NCI-H774 (cell line): Measurements from ENCODE around the gene ZNF385C.
"Not testable (repeated sequence)": the region's sequence is repeated elsewhere in the genome, so short reads cannot be mapped to it uniquely, and the experiment has no call there.

Experiments used
- DNase-seq: peaks from one replicate; lab custom pipeline; 2025; lab: John Stamatoyannopoulos, UW

Gene ZNF385C

DNA sequence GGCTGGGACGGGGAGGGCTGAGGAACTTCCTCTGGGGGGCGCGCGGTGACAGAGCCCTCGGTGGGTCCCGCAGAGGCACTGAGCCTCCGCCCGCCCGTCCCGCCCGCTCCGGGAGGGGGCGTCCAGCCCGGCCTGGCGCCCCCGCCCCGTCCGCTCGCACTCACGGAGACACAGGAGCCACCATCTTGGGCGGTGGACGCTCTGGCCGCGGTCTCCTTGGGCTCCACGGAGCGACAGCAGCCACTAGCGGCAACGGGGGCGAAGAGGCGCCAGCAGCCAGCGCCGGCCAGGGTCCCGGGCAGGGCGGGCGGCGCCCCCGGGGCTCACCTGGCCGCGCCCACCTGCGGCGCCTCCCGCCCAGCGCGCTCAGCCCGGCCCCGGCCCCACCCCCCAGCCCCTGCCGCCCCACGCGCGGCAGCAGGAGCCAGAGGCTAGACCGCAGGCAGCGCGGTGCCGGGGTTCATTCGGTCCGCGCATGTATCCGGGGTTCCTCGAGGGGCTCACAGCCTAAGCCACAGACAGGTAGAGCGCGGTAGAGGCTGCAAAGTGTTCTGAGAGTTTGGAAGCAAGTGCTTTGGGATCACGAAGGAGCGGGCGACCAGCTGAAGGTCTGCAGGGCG, 47.8 kb downstream of the ZNF385C start, which contains the start of gene C17orf113:
C17orf113 (minus strand) TSS at position 209 of the 620 bp plus-strand sequence. CDS start 7,225 bp downstream, outside the sequence.
- DNase-seq = peak; percentile 61

DNA sequence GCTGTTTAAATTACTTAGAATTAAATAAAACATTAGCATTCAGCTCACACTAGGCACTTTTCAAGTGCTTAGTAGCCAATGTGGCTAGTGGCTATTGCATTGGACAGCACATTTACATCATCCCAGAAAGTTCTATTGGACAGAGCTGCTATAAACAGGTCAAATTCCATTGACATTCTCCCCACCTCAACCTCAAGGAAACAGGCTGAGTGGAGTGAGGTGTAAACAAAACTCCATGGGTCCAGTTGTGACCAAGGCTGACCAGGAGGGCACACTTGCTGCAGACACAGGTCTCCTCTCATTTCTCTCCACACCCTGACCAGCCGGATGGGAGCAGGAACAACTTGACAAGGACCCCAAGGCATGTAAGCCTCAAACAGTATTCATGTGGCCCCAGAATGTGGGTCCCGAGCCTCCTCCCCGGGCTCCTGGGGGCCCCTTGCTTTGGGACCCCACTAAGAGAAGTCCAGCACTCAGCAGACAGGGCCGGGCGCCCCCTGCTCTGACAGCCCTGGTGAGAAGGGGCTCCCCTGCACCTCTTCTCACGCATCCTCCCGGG, 48.4 kb downstream of the ZNF385C start:
- peak; percentile 14 for DNase-seq

DNA sequence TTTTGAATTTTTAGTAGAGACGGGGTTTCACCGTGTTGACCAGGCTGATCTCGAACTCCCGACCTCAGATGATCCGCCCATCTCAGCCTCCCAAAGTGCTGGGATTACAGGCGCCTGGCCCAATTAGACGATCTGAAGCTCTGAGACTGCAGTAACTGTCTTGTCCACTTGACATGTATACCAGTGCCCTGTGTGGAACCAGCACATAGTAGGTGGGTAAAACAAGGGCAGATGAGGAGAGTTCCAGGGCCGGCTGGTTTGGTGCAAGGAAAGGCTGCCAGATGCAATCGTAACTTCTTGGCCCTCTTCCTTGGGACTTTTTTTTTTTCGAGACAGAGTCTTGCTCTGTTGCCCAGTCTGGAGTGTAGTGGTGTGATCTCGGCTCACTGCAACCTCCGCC, 50.9 kb downstream of the ZNF385C start:
- DNase-seq = no peak

DNA sequence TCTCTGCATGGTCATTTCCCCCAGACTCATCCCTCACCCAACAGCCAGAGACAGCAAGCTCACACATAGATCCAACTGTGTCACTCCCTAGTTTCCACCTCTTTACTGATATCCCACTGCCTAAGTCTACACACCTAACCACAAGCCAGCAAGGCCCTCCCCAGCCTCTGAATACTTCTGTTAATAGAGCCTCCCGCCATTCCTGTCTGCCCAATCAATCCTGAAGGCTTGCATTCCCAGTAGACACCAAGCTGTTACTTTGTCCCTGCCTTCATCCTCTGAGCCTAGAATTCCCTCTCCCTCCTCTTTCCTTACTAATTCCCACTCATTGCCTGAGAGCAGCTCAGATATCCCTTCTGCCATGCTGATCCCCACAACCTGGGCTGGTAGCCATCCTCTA, 52.6 kb downstream of the ZNF385C start:
- no peak for DNase-seq

DNA sequence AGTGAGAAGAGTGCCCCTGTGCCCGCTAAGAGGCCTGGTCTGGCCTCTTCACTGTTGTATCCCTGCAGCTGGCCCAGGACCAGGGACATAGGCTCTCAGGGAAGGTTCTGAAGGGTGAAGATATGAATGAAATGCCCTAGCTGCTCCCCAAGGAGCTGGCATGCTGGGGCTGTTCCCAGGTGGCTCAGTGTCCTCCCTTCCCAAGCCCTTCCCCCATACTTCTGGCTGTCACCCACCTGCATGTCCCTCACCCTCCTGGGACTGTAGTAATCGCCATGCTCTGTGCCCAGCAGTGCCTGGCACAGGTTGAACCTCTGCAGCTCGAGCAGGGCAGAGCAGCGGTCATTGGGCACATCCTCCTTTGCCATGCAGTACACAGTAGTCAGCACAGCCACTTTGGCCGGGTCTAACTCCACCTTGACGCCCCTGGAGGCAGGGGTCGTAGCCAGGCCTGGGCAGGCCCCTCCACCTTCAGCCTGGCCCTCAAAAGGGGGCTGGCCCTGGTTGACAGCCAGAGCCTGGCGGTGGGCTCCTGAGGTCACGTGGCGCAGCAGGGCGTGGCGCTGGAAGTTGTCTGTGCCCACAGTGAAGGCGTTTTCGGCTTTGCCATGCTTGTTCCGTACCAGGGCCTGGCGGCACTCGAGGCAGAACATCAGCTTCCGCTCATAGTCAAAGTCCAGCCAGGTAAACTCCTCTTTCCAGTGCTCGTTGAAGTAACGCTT, 55.5 kb downstream of the ZNF385C start:
- no peak for DNase-seq

DNA sequence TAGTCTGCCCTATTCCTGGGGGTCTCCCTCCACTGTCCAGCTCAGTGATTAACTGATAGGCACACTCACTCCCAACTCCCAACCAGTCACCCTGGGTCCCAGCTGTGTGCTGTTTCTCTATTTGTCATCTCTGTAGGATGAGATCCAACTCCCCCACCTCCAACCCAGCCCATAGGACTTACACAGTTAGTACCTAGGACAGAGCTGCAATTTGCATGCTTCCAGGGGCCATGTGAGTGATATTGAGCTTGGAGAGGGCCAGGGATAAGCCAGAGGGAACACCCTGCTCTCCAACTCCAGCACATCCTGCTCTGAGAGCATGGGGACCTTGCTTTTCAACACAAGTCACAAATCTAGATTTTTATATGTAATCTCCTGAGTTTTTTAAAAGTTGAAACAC, 56.7 kb downstream of the ZNF385C start:
- DNase-seq = no peak

DNA sequence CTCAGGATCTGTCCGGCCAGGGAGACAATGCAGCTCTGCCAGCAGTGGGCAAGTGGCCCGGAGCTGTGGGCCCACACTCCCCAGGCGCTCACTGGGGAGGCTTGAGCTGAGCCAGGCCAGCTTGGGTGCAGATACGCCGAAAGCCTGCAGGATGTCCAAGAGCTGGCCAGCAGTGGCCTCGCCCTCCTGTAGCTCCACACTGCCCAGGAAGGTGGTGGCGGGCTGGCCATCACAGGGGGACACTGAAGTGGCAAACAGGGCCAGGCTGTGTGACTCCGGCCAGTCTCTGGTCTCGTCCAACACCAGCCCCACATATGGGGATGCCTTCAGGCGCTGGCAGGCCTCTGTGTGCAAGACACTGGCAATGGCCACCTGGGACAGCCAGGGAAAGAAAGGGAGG, 57.5 kb downstream of the ZNF385C start:
- DNase-seq = no peak

DNA sequence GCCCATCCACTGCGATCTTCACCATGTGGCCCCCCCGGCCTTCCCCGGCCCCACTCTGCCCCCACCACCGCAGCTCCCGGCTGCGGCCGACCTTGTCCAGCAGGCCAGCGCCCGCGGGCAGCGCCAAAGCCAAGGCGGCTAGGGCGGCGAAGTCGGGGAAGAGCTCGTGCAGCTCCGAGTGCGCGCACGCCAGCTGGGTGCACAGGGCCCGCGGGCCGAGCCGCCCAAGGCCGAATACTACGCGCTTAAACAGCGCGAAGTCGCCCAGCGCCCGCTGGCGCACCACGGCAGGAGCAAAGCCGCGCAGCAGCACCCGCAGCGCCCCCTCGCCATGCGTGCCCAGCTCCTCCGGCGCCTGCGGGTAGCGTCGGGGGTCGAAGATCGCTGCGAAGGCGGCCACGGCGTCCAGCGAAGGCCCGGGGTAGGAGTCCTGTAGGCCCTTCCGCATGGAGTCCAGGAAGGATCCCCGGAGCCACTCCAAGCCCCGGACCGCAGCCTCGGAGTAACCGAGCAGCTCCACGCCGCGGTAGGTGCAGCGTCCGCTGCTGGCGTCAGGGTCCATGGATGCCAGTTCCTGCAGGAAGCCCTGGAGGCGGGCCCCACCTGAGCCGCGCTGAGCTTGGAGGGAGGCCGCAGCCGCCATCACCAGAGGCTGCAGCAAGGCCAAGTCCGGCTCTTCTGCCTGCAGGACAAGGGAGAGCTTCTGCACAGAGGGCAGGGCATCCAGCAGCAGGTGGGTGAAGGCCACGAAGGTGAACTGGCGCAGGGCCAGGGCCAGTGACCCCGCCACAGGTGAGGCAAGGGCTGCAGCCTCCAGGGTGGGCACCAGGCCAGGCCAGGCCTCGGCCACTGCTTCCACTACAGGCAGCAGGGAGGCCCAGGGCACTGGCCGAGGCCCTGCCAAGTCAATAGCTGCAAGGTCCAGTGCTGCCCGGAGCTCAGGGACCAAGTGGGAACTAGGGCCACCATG, 58.2 kb downstream of the ZNF385C start:
- no peak for DNase-seq

DNA sequence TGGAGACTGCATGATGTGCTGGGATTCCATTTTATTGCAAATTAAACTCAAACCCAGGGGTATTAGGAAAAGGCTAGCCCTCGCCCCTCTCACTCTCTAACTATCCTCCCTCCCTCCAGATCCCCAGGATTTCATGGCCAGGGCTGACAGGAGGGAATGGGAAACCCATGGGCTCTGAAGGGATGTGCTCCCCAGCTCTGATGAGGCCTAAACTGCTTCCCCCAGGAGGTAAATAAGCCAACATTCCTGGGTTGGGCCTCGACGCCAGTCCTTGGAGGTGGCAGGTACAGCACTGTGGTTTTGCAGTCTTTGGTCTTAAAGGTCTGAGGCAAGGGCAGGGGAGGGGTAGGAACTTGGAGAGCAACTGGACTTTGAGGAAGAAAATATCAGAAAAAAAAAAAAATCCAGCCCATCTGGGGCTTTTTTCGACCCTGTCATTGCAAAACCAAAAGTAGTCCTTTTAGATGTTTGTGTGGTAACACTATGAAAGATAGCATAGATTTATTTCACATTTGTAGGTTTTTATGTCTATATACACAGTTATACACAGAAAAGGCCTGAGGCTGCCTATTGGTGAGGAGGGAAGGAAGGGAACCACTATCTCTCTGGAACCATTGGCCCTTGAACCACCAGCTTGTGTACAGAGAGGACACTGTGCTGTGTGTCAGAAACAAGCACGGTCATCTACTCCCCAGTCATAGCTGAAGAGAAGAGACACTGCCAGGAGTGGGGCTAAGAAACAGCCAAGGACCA, 59.9 kb downstream of the ZNF385C start:
- DNase-seq = no peak

DNA sequence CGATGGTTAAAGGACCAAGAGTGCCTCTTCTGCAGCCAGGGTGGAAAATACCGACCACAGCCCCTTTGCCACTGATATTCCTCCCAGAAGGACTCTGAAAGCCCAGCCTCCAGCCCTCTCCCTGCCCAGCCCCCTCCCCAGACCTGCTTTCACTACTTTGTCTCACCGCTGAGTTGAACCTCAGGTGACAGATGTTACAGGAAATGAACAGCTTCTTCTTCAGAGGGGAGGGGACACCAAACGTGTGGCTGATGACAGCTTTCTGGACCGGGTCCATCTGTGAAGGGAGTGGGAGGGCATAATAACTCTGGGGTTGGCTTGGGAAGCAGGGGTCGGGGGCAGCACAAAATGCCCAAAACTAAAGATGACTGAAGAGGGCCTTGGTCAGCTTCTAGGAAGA, 64.2 kb downstream of the ZNF385C start:
- no peak for DNase-seq

DNA sequence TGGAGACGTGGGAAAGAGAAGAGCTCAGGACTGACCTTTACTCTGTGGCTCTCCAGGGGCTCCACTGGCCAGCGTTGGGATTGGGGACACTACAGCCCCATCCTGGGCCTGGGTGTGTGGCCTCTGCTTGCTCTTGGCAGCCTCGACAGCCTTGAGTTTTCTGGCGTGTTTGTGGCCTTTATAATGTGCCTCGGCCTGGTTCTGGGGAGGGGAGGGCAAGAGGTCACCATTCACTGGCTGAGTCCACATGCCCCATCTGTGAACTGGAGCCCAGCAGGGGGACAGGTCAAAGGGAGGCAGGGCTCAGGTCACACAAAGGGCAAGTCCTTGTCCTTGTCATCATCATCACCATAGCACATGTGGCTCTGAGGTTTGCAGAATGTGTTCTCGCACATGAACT, 66.7 kb downstream of the ZNF385C start:
- DNase-seq = no peak

DNA sequence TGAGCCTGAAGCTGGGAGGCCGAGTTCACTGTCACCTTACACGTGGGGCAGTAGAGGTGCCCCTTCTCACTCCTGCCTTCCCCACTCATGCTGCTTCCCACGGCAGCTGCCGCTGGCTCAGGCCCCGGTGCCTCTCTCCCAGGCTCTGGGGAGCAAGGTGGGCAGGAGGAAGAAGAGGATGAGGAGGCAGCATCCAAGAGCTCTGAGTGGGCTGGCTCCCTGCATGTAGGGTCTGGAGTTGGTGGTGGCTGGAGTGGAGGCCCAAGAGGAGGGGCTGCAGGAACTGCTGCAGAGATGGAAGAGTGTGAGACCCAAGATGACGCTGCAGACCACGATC, 69.5 kb downstream of the ZNF385C start:
- DNase-seq = no peak

DNA sequence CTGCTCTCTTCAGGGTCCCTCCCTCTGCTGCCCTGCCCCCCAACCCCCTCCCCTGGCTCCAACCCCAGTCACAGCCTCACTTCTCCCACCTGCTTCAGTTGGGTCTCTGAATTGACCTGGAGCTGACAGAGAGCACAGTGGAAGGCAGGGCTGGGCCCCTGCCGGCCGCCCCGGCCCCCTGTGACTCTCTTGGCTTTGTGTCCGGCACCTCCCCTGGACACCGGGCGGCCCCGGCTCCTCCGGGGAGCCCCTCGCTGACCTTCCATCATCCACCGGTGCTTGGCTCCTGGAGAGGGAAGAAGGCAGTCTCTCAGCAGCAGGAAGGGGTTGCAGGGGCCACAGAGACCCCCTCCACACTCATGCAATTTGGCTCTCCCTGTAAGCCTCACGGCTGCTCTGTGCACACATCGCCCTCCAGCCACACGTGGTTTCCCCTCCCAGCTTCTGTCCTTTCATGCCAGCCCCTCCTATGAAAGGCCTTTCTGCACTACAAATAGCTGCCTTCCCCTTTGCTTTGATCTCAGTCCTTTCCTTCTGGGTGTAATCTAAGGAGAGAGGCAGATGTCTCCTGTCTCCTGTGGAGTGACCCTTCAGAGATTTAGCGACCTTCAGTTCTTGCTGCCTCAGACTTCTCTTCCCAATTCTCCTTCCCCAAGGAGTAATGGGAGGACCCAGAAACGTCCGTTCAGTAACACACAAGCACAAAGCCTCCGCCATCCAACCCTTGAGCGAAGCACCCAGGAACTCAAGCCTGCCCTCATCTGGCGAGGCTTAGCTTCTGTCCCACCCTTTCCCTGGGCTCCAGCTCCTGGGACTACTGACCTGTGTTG, 70.1 kb downstream of the ZNF385C start:
- DNase-seq = no peak

DNA sequence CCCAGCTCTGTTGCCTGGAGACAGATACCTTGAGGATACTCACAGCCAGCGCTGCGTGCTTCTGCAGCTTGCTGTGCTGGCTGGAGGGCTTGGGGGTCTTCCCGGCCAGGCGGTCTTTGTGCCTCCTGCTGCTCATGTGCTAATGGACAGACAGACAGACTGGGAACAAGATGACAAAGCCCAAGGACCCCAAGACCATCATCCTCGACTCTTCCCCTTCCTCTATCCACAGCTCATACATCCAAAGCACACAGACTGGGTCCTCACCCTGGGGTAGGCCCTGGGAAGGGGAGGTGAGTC, 70.7 kb downstream of the ZNF385C start:
- DNase-seq = no peak

DNA sequence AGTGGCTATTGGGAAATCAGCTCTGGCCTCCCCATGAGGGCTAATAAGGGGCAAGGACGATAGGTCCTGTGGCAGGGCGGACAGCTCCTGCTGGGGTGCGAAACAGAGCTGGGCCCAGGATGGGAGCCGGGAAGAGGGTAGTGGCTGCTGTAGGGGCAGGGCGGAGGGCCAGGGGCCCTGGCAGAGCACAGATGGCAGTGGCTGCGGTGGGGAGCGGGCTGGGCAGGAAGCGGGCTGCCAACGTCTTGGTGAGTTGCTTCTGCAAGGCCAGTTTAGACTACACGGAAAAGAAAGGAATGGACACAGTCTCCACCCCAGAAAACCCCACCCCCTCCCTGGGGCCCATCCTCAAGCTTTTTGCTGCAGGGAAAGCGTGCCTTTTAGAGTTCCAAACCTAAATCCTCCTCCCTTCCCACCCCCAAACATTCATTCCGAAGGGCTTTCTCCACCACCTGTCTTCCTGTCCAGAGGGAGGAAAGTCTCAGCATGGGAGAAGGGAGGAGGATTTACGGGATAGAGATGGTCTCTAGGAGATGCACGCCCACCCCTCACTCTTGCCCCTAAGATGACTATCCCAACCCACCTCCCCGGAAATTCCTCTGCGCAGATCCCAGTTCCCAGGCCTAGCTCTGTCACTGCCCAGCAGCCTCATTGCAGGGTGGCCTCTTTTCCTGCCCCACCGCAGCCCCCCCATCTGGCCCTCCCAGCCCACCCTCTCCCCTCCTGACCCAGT, 71.2 kb downstream of the ZNF385C start:
- no peak for DNase-seq

DNA sequence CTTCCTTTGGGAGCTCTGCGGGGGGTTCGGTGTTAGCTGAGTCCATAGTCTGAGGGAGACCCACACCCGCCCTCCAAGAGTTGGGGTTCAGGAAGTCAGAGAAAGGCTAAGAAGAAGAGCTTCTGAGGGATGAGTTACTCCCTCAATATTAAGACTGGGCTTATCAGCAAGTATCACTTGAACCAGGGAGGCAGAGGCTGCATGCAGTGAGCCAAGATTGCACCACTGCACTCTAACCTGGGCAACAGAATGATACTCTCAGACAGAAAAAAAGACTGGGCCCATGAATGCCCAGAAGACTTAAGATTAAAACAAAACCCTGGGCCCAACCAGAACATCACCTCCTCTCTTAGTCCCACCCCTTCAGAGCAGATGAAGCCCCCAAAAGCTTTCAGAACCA, 72.3 kb downstream of the ZNF385C start:
- DNase-seq = no peak

DNA sequence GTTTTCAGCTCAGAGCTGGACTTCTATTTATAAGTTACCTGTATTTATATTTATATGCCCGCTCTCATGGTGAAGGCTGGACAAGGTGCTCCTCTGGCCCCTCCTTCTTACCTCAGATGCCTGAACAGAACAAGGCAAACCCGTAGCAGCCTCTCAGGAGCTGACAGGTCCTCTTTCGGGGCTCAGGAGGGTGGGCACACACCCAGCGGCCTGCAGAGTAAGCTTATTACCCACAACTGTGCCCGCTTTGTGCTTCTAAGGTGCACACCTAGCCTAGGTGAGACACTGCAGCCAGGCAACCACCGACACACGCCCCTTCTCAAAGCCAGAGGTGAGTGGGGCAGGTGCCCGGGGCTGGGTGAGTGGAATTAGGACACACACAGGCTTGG, 73.1 kb downstream of the ZNF385C start:
- DNase-seq = no peak

DNA sequence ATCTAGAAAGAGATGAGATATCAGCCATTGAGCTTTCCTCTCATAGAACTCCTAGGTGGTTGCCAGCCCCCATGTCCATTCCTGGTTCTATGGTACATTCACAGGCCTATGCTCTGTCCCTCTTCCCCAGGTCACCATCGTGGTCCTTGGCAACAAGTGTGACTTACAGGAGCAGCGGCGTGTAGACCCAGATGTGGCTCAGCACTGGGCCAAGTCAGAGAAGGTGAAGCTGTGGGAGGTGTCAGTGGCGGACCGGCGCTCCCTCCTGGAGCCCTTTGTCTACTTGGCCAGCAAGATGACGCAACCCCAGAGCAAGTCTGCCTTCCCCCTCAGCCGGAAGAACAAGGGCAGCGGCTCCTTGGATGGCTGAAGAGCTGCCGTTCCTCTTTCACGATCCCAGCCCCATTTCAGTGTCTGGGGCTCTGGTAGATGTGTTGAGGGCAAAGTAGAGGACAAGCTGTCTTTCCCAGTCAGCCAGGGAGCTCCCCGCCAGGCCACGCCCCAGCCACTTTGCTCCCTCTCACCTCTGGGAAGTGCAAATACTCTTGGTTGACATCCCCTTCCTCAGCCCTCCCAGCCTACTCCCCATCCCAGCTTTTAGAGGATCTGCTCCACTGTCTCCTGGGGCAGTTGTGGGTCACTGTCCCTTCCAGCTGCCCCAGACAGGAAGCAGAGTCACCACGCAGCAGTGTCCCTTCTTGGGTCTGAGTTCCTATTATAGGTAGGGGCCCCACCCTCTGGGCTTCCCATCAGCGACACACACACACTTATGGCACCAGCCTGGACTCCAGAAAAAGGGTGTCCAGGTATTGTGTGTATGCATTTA, 74.5 kb downstream of the ZNF385C start:
- no peak for DNase-seq

DNA sequence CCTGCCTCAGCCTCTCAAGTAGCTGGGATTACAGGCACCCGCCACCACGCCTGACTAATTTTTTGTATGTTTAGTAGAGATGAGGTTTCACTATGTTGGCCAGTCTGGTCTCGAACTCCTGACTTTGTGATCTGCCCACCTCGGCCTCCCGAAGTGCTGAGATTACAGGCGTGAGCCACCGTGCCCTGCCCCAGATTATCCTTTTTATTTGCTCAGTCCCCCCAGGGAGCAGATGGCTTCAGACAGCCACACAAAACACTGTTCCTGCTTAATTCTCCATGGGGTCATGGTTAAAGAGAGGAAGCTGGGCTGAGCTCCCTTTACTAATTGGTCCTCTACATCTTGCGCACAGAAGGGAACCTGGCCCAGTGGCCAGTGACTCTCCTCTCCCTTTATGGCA, 77.4 kb downstream of the ZNF385C start:
- not testable (repeated sequence) for DNase-seq
